AG09319 (cell line): ENCODE measurements around the gene CRB3.
A peak's percentile ranks its signal among the peaks of the same experiment; 100 is the strongest.

ENCODE experiments used
- DNase-seq: peaks from one replicate; pipeline ENCODE4 v3.0.0-alpha.2; 2010; ENCODE audit warnings: low read depth; ENCODE audit errors: extremely low read depth
- TF ChIP-seq, protein P1 (sequence below): IDR thresholded peaks from 2 replicates; pipeline ENCODE4 v1.5.1; 2011; ENCODE audit warnings: low read depth, mild to moderate bottlenecking, inconsistent platforms, low read length, moderate library complexity

CRB3 gene

DNA sequence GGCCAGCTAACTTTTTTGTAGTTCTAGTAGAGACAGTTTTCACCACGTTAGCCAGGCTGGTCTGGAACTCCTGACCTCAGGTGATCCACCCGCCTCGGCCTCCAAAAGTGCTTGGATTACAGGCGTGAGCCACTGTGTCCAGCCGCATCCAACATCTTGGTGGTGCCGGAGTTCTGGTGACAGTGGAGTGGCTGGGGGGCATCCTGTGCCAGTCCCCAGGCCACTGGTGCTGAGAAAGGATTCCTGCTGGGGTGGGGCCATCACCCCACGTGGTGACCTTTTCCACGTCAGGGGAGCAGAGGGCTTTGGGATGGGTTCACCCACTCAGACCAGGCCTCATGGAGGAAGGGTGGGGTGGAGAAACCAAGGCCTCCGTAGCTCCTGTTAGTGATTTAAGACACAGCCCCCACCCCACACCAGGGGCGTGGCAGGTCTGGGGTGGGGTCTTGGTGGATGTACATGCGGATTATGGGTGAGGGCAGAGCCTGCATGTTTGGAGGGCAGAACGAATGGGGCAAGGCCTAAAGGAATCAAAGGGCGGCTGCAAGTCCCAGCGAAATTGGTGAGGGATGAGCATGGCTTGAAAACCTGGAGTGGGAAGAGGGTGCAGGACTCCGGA lies 51.0 kb downstream of the CRB3 start:
- TF ChIP-seq, protein P1, sequence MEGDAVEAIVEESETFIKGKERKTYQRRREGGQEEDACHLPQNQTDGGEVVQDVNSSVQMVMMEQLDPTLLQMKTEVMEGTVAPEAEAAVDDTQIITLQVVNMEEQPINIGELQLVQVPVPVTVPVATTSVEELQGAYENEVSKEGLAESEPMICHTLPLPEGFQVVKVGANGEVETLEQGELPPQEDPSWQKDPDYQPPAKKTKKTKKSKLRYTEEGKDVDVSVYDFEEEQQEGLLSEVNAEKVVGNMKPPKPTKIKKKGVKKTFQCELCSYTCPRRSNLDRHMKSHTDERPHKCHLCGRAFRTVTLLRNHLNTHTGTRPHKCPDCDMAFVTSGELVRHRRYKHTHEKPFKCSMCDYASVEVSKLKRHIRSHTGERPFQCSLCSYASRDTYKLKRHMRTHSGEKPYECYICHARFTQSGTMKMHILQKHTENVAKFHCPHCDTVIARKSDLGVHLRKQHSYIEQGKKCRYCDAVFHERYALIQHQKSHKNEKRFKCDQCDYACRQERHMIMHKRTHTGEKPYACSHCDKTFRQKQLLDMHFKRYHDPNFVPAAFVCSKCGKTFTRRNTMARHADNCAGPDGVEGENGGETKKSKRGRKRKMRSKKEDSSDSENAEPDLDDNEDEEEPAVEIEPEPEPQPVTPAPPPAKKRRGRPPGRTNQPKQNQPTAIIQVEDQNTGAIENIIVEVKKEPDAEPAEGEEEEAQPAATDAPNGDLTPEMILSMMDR, result no peak
- DNase-seq, result no peak

DNA sequence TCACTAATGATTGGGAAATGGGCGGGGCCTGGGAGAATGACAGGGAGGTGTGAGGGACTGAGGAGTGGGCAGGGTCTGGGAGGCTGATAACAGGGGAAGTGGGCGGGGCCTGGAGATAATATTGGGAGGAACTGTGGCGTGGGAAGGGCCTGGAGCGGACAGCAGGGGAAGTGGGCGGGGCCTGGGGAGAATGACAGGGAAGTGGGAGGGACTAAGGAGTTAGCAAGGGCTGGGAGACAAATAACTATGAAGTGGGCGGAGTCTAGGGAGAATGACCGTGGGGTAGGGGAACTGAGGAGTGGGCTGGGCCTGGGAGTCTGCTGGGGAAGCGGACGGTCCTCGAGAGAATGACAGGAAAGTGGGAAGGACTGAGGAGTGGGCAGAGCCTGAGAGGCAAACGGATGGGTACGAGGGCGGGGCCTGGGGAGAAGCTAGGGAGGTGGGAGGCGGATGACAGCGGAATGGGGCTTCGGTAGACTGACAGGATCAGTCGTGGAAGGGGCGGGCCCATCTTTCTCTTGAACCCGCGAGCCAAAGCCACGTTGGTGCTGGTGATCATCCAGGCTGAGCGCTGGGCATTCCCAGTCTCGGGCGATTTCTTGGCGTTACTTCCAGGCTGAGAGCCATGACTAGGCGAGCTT lies 52.1 kb downstream of the CRB3 start:
- DNase-seq, result peak; percentile 70
- TF ChIP-seq, protein P1, result no peak
